HK-2 (cell line): ENCODE measurements around the gene SH2D4B.

Source experiments
- DNase-seq: peaks from one replicate; pipeline ENCODE4 v3.0.0-alpha.2; 2018; ENCODE audit not compliant: unreplicated experiment

SH2D4B gene

DNA sequence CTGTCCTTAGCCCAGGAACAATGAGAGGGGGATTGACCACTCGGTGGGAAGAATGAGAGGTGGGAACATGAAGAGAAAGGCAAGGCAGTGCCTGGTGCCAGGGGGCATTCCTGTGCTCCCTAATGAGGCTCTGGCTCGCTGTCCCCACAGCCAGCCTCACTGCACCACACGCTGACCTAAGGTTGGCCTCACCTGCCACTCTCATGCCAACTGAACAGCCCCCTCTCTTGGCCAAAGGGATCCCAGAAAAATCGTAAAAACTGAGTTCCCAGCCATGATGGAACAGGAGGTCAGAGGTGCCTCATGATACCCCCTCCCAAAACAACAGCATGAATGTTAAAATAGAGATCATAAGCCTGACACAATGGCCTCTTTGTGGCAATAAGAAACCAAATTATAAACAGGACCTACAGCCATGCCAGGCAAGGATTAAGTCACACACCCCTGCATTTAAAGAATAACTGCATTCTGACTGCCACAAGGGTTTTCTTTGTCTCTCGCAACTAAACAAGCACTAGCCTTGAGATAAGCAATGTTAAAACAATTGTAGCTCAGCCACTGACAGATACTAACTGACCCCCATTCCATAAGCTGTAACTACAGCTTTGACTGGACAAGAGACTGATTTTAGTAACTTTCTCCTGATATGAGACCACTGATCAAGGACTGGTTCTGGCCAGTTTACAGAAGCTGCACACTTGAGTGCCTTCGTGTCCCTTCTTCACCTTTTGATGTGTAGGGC lies 149.2 kb downstream of the SH2D4B start:
- no peak for DNase-seq

- DNase-seq: no peak
Observed at GRCh38 chr10:80687476-80687789, 149.7 kb downstream of the SH2D4B start.

GRCh38 chr10:80690434-80690833 lies 152.7 kb downstream of the SH2D4B start:
- no peak for DNase-seq

DNA sequence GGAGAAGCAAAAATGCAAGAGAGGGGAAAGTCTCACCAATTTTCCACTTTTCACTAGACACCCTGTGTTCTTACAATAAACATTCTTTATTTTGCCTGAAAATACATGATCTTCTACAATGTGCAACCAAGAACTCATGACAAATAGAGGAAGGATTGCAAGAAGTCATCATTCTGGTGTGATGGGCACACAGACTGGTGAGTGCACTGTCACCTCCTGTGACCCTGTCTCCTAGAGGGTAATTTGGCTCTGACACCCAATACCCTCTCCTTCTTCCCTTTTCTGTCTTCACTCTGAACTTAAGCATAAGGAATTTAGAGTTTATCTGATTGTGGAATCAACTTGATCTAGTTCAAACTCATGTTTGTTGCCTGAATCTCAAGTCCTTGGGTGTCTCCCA lies 153.7 kb downstream of the SH2D4B start:
- DNase-seq: no peak

GRCh38 chr10:80693565-80693964 lies 155.9 kb downstream of the SH2D4B start:
- no peak for DNase-seq

DNA sequence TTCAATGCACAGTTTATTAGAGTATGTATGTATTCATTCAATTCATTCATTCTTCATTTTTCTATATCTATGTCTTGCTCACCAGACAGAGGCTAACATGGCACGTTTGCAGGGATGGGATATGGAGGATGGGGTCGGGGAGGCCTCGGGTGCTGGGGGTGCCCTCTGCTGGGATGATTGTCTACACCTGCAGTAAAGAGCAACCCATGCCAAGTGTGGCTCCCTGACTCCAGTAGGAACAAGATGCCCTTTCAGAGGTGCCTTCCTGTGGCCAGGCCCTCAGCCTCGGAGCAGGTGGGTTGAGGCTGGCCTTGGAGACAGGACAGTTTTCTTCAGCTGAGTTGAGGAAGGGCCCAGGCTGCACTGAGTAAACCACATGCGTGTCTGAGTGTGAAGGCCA lies 157.2 kb downstream of the SH2D4B start:
- DNase-seq: no peak
